SK-N-SH treated with all-trans-retinoic acid at 6 μM for 48 hours (cell line): Measurements from ENCODE around the gene PDK4.

Experiments
- ATAC-seq: fragments of 200-7000 bp; cut with Tn5 transposase; 3 replicates; pipeline ENCODE4 v1.9.1; 2020; ENCODE audit warnings: mild to moderate bottlenecking, moderate library complexity
- ARNTL ChIP-seq: fragments of 450-650 bp; formaldehyde crosslinking; IDR thresholded peaks from 2 replicates; pipeline ENCODE4 v1.5.0; 2020; ENCODE audit warnings: low read depth, mild to moderate bottlenecking, moderate library complexity, borderline replicate concordance
- BACH2 ChIP-seq: fragments of 250-450 bp; sonication (Bioruptor Pico); IDR thresholded peaks from 2 replicates; pipeline ENCODE4 v1.9.0; 2021; ENCODE audit warnings: mild to moderate bottlenecking, borderline replicate concordance
- CSDC2 ChIP-seq: fragments of 250-450 bp; sonication (Bioruptor Pico); IDR thresholded peaks from 2 replicates; pipeline ENCODE4 v1.5.0; 2020; ENCODE audit warnings: mild to moderate bottlenecking, moderate library complexity
- ESRRG ChIP-seq: fragments of 250-450 bp; sonication (Bioruptor Pico); IDR thresholded peaks from 2 replicates; pipeline ENCODE4 v1.6.1; 2021; ENCODE audit warnings: mild to moderate bottlenecking
- GLIS3 ChIP-seq: fragments of 250-450 bp; sonication (Bioruptor Pico); IDR thresholded peaks from 2 replicates; pipeline ENCODE4 v1.5.0; 2020; ENCODE audit warnings: mild to moderate bottlenecking, moderate library complexity
- ISL1 ChIP-seq: fragments of 250-450 bp; sonication (Bioruptor Pico); IDR thresholded peaks from 2 replicates; pipeline ENCODE4 v2.1.2; 2022; ENCODE audit warnings: mild to moderate bottlenecking, moderate library complexity
- OSR1 ChIP-seq: fragments of 250-450 bp; sonication (Bioruptor Pico); IDR thresholded peaks from 2 replicates; pipeline ENCODE4 v1.8.0; 2022; ENCODE audit warnings: moderate library complexity, mild to moderate bottlenecking, inconsistent platforms
- PPARA ChIP-seq: fragments of 250-450 bp; sonication (Bioruptor Pico); IDR thresholded peaks from 2 replicates; pipeline ENCODE4 v1.5.0; 2020; ENCODE audit warnings: mild to moderate bottlenecking, borderline replicate concordance
- RARB ChIP-seq: fragments of 250-450 bp; sonication (Bioruptor Pico); IDR thresholded peaks from 2 replicates; pipeline ENCODE4 v1.8.0; 2021; ENCODE audit warnings: mild to moderate bottlenecking, moderate library complexity
- SNAI2 ChIP-seq: fragments of 250-450 bp; sonication (Bioruptor Pico); IDR thresholded peaks from 2 replicates; pipeline ENCODE4 v1.5.0; 2020; ENCODE audit warnings: mild to moderate bottlenecking, moderate library complexity
- TCF4 ChIP-seq: fragments of 250-450 bp; sonication (Bioruptor Pico); IDR thresholded peaks from 2 replicates; pipeline ENCODE4 v1.8.0; 2021; ENCODE audit warnings: mild to moderate bottlenecking, moderate library complexity, borderline replicate concordance
- TOX ChIP-seq: fragments of 250-450 bp; sonication (Bioruptor Pico); IDR thresholded peaks from 2 replicates; pipeline ENCODE4 v1.8.0; 2021; ENCODE audit warnings: mild to moderate bottlenecking, moderate library complexity, borderline replicate concordance
- TSHZ2 ChIP-seq: fragments of 250-450 bp; sonication (Bioruptor Pico); IDR thresholded peaks from 2 replicates; pipeline ENCODE4 v1.5.0; 2020; ENCODE audit warnings: mild to moderate bottlenecking, moderate library complexity
- ZC3H10 ChIP-seq: fragments of 250-450 bp; sonication (Bioruptor Pico); IDR thresholded peaks from 2 replicates; pipeline ENCODE4 v1.5.1; 2021; ENCODE audit warnings: mild to moderate bottlenecking, moderate library complexity
- ZFP3 ChIP-seq: fragments of 250-450 bp; sonication (Bioruptor Pico); IDR thresholded peaks from 2 replicates; pipeline ENCODE4 v1.5.0; 2020; ENCODE audit warnings: mild to moderate bottlenecking, moderate library complexity
- ZFP30 ChIP-seq: fragments of 450-650 bp; formaldehyde crosslinking; IDR thresholded peaks from 2 replicates; pipeline ENCODE4 v1.5.0; 2022; ENCODE audit warnings: mild to moderate bottlenecking, moderate library complexity
- ZNF565 ChIP-seq: fragments of 450-650 bp; formaldehyde crosslinking; conservative IDR thresholded peaks from 2 replicates; pipeline ENCODE4 v1.5.0; 2020; ENCODE audit warnings: low read depth, mild to moderate bottlenecking, moderate library complexity
- ZNF70 ChIP-seq: fragments of 450-650 bp; formaldehyde crosslinking; IDR thresholded peaks from 2 replicates; pipeline ENCODE4 v1.5.0; 2020; ENCODE audit warnings: mild to moderate bottlenecking, moderate library complexity
- ZNF8 ChIP-seq: fragments of 450-650 bp; formaldehyde crosslinking; IDR thresholded peaks from 2 replicates; pipeline ENCODE4 v1.5.0; 2020; ENCODE audit warnings: mild to moderate bottlenecking, moderate library complexity
- TF ChIP-seq, protein P1 (sequence below): fragments of 250-450 bp; sonication (Bioruptor Pico); IDR thresholded peaks from 2 replicates; pipeline ENCODE4 v1.5.1; 2020; ENCODE audit warnings: low read depth, mild to moderate bottlenecking, moderate library complexity
- TF ChIP-seq, protein P2 (sequence below): fragments of 250-450 bp; sonication (Bioruptor Pico); IDR thresholded peaks from 2 replicates; pipeline ENCODE4 v1.8.0; 2021; ENCODE audit warnings: low read depth, mild to moderate bottlenecking, moderate library complexity, borderline replicate concordance
- TF ChIP-seq, protein P3 (sequence below): fragments of 250-450 bp; sonication (Bioruptor Pico); IDR thresholded peaks from 2 replicates; pipeline ENCODE4 v1.5.1; 2021; ENCODE audit warnings: mild to moderate bottlenecking, moderate library complexity
- TF ChIP-seq, protein P4 (sequence below): fragments of 250-450 bp; sonication (Bioruptor Pico); IDR thresholded peaks from 2 replicates; pipeline ENCODE4 v1.8.0; 2020; ENCODE audit warnings: mild to moderate bottlenecking, moderate library complexity, borderline replicate concordance

Gene PDK4

DNA sequence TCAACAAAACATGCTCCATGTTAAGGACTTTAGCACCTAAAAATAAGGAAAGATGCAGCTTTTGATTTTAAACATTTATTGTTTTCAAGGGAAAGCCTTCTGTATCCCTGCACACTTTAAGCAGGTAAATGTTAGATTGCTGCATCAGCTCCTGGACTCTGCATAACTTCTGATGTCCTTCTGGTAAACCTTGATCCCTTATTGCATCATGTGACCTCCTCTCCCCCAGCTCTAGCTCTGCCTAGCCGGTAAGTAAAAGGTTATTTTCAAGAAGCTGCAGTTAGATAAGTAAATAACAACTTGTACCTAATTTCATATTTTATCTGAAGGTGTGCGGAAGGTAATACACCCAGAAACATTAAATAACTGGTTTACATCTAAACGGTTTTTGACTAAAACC, 37.5 kb downstream of the PDK4 start:
- no peak for ATAC-seq
- TF ChIP-seq ZFP30 = no peak
- no peak for TF ChIP-seq BACH2 (CRISPR knock-in tag)
- no peak for TF ChIP-seq ZNF8 (CRISPR knock-in tag)
- TF ChIP-seq, protein P1, sequence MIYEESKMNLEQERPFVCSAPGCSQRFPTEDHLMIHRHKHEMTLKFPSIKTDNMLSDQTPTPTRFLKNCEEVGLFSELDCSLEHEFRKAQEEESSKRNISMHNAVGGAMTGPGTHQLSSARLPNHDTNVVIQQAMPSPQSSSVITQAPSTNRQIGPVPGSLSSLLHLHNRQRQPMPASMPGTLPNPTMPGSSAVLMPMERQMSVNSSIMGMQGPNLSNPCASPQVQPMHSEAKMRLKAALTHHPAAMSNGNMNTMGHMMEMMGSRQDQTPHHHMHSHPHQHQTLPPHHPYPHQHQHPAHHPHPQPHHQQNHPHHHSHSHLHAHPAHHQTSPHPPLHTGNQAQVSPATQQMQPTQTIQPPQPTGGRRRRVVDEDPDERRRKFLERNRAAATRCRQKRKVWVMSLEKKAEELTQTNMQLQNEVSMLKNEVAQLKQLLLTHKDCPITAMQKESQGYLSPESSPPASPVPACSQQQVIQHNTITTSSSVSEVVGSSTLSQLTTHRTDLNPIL = no peak
- no peak for TF ChIP-seq PPARA
- no peak for TF ChIP-seq ZNF70 (CRISPR knock-in tag)
- TF ChIP-seq ZFP3 (CRISPR knock-in tag) = no peak
- no peak for TF ChIP-seq GLIS3 (CRISPR knock-in tag)
- TF ChIP-seq, protein P2, sequence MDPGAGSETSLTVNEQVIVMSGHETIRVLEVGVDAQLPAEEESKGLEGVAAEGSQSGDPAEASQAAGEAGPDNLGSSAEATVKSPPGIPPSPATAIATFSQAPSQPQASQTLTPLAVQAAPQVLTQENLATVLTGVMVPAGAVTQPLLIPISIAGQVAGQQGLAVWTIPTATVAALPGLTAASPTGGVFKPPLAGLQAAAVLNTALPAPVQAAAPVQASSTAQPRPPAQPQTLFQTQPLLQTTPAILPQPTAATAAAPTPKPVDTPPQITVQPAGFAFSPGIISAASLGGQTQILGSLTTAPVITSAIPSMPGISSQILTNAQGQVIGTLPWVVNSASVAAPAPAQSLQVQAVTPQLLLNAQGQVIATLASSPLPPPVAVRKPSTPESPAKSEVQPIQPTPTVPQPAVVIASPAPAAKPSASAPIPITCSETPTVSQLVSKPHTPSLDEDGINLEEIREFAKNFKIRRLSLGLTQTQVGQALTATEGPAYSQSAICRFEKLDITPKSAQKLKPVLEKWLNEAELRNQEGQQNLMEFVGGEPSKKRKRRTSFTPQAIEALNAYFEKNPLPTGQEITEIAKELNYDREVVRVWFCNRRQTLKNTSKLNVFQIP (CRISPR knock-in tag) = no peak
- no peak for TF ChIP-seq ISL1
- no peak for TF ChIP-seq TCF4
- no peak for TF ChIP-seq ARNTL (CRISPR knock-in tag)
- TF ChIP-seq SNAI2 = no peak
- TF ChIP-seq TOX (CRISPR knock-in tag) = no peak
- no peak for TF ChIP-seq CSDC2
- TF ChIP-seq, protein P3, sequence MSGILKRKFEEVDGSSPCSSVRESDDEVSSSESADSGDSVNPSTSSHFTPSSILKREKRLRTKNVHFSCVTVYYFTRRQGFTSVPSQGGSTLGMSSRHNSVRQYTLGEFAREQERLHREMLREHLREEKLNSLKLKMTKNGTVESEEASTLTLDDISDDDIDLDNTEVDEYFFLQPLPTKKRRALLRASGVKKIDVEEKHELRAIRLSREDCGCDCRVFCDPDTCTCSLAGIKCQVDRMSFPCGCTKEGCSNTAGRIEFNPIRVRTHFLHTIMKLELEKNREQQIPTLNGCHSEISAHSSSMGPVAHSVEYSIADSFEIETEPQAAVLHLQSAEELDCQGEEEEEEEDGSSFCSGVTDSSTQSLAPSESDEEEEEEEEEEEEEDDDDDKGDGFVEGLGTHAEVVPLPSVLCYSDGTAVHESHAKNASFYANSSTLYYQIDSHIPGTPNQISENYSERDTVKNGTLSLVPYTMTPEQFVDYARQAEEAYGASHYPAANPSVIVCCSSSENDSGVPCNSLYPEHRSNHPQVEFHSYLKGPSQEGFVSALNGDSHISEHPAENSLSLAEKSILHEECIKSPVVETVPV (CRISPR knock-in tag) = no peak
- TF ChIP-seq, protein P4, sequence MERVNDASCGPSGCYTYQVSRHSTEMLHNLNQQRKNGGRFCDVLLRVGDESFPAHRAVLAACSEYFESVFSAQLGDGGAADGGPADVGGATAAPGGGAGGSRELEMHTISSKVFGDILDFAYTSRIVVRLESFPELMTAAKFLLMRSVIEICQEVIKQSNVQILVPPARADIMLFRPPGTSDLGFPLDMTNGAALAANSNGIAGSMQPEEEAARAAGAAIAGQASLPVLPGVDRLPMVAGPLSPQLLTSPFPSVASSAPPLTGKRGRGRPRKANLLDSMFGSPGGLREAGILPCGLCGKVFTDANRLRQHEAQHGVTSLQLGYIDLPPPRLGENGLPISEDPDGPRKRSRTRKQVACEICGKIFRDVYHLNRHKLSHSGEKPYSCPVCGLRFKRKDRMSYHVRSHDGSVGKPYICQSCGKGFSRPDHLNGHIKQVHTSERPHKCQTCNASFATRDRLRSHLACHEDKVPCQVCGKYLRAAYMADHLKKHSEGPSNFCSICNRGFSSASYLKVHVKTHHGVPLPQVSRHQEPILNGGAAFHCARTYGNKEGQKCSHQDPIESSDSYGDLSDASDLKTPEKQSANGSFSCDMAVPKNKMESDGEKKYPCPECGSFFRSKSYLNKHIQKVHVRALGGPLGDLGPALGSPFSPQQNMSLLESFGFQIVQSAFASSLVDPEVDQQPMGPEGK = no peak
- TF ChIP-seq TSHZ2 (CRISPR knock-in tag) = no peak
- TF ChIP-seq ZNF565 = no peak

- no peak for ATAC-seq
- TF ChIP-seq BACH2 (CRISPR knock-in tag) (no peak), ISL1 (no peak), ZC3H10 (no peak), TOX (CRISPR knock-in tag) (no peak), ZFP3 (CRISPR knock-in tag) (no peak), ZNF70 (CRISPR knock-in tag) (no peak), ZFP30 (no peak), TCF4 (no peak), RARB (CRISPR knock-in tag) (no peak), ESRRG (no peak), OSR1 (no peak), ZNF565 (no peak), TSHZ2 (CRISPR knock-in tag) (no peak)
- TF ChIP-seq, protein P1 = no peak
- TF ChIP-seq, protein P2 (CRISPR knock-in tag) = no peak
Observed at GRCh38 chr7:95556777-95557176, 39.5 kb downstream of the PDK4 start.
